Mucosa of descending colon (tissue), 3 donors: ENCODE results near the gene OR4X2. TPM values are rescaled to one million over a fixed set of nuclear protein-coding genes. Genes with fewer than 3 reads are reported as not detected.

ENCODE experiments used
- ATAC-seq: fragments of 200-7000 bp; cut with Tn5 transposase; one replicate; pipeline ENCODE4 v1.9.1; 2020; ENCODE audit warnings: mild to moderate bottlenecking, moderate library complexity
- DNase-seq, 3 donors: peaks; one replicate each; pipeline ENCODE4 v3.0.0-alpha.2; 2020
- H3K36me3 ChIP-seq: fragments of 200-600 bp; one replicate; pipeline ENCODE4 v1.8.0; 2021; ENCODE audit warnings: low read depth, mild to moderate bottlenecking
- H3K4me1 ChIP-seq: fragments of 200-600 bp; one replicate; pipeline ENCODE4 v1.8.0; 2021; ENCODE audit warnings: low read depth, mild to moderate bottlenecking
- H3K4me3 ChIP-seq: fragments of 200-600 bp; one replicate; pipeline ENCODE4 v1.8.0; 2021; ENCODE audit warnings: mild to moderate bottlenecking
- H3K9me3 ChIP-seq: fragments of 200-600 bp; one replicate; pipeline ENCODE4 v1.8.0; 2021; ENCODE audit warnings: mild to moderate bottlenecking
- CTCF ChIP-seq: fragments of 200-600 bp; IDR thresholded peaks from one replicate; pipeline ENCODE4 v1.8.0; 2022; ENCODE audit warnings: antibody characterized with exemption, mild to moderate bottlenecking
- intact Hi-C, 2 donors: fragments of 100-400 bp; cut with DNase I in 1 of 2; cut with micrococcal nuclease in 1 of 2; formaldehyde crosslinking; loops; one replicate each; pipeline versions ENCODE4 v1.11.0 to v1.11.1; 2022; cut with DNase I, micrococcal nuclease
- total RNA-seq, 3 donors: library from RNA; stranded (reverse); fragmentation: NEBNext Ultra II Directional in 2 of 3; extraction: Animal tissue kit (Norgen Biotek cat#: 25700) in 2 of 3; gene quantifications; one replicate each; pipeline versions ENCODE4 v1.2.1 to v1.2.4, GENCODE V29; 2021 to 2023
- donor health status: DM: no; HTN: no; CAD: no; lungs with moderate emphysema.
- donor health status: DM: no; HTN: no; CAD: no.
- donor health status: DM: no; HTN: yes; CAD: no.

Gene OR4X2
- total RNA-seq, 3 donors from 2014 or later, result not detected

GRCh38 chr11:48272606-48273005, 27.7 kb downstream of the OR4X2 start:
- no peaks in the 10 kb centered on the region for H3K9me3 ChIP-seq
- no peak overlapping the region for H3K4me3 ChIP-seq
- no peaks in the 10 kb centered on the region for H3K36me3 ChIP-seq
- TF ChIP-seq CTCF, result no peak
- intact Hi-C loops, result no loop called here
- no peaks in the 10 kb centered on the region for H3K4me1 ChIP-seq
- DNase-seq, result no peak
- ATAC-seq, result no peak

Other genes with a start within 250 kb of the OR4X2 start
- gene OR4B1, start 28.3 kb upstream of the OR4X2 start, total RNA-seq, result not detected
- not detected for gene OR4X1, start 18.8 kb downstream of the OR4X2 start, total RNA-seq
- gene OR4S1, start 61.1 kb downstream of the OR4X2 start, total RNA-seq, result not detected
- gene OR4C3, start 79.8 kb downstream of the OR4X2 start, total RNA-seq, result not detected
- gene OR4C5, start 121.4 kb downstream of the OR4X2 start, total RNA-seq, result not detected
- not detected for gene OR4A47, start 243.7 kb downstream of the OR4X2 start, total RNA-seq